T-cell (primary cell): Measurements from ENCODE around the gene PSMD1. TPM values are rescaled to one million over a fixed set of nuclear protein-coding genes. Genes with fewer than 3 reads are reported as not detected.
"Not testable (repeated sequence)": the region's sequence is repeated elsewhere in the genome, so short reads cannot be mapped to it uniquely, and the experiment has no call there.

Experiments used
- ATAC-seq, 4 experiments: fragments of 200-7000 bp in 3 of 4; fragments of 150-1000 bp in 1 of 4; cut with Tn5 transposase; replicated peaks in 1 of 4; 1 replicate in 3 of 4; 2 replicates in 1 of 4; pipeline ENCODE4 v1.10.0; 2021; ENCODE audit warnings: moderate library complexity in 3 of 4, mild to moderate bottlenecking in 2 of 4, moderate number of reproducible peaks in 1 of 4
- CTCF ChIA-PET, 2 donors: fragments of 300-600 bp; sonication (Branson Sonifier 250); formaldehyde crosslinking; loops; one replicate each; lab custom pipeline; 2022; ENCODE audit warnings: antibody characterized with exemption in 2 of 2; lab: Charles Lee
- POLR2A ChIA-PET, 2 donors: fragments of 300-600 bp; sonication (Branson Sonifier 250); formaldehyde crosslinking; loops; one replicate each; lab custom pipeline; 2022; ENCODE audit warnings: antibody characterized with exemption in 2 of 2; lab: Charles Lee
- DNase-seq, 35 experiments: peaks; one replicate each; pipeline versions ENCODE4 v3.0.0 to v3.0.0-alpha.2; 2013 to 2023
- H3K27ac ChIP-seq: one replicate; pipeline ENCODE4 v1.5.1; 2013; ENCODE audit warnings: low read length
- H3K27me3 ChIP-seq, 2 experiments: replicated peaks in 1 of 2; 1 replicate in 1 of 2; 2 replicates in 1 of 2; pipeline versions ENCODE4 v1.6.1 to v1.7.0; 2013; ENCODE audit warnings: low read length in 1 of 2, mixed read lengths in 1 of 2; ENCODE audit not compliant: control insufficient read depth in 2 of 2, insufficient read depth in 2 of 2; ENCODE audit errors: extremely low read depth in 1 of 2
- H3K36me3 ChIP-seq, 2 donors: 1 replicate in 1 of 2; 2 replicates in 1 of 2; pipeline versions ENCODE4 v1.6.1 to v1.7.0; 2013; ENCODE audit warnings: low read length in 1 of 2; ENCODE audit not compliant: control insufficient read depth in 2 of 2, insufficient read depth in 1 of 2; ENCODE audit errors: extremely low read depth in 1 of 2
- H3K4me1 ChIP-seq, 2 experiments: 1 replicate in 1 of 2; 2 replicates in 1 of 2; pipeline versions ENCODE4 v1.6.1 to v1.7.0; 2013; ENCODE audit warnings: low read length in 2 of 2, mixed read lengths in 1 of 2; ENCODE audit not compliant: insufficient read depth in 2 of 2, control insufficient read depth in 1 of 2; ENCODE audit errors: extremely low read depth in 1 of 2
- H3K4me3 ChIP-seq, 2 donors: 1 replicate in 1 of 2; 2 replicates in 1 of 2; pipeline versions ENCODE4 v1.5.1 to v1.7.0; 2013; ENCODE audit warnings: mild to moderate bottlenecking in 2 of 2, low read length in 1 of 2, moderate library complexity in 1 of 2; ENCODE audit not compliant: control insufficient read depth in 1 of 2; ENCODE audit errors: extremely low read depth in 1 of 2
- H3K9me3 ChIP-seq: 2 replicates; pipeline ENCODE4 v1.7.0; 2013
- H3K27ac Mint-ChIP-seq, 2 donors: one replicate each; pipeline ENCODE4 v1.8.0; 2020 to 2021; ENCODE audit warnings: mild to moderate bottlenecking in 2 of 2, mixed read lengths in 2 of 2
- H3K27me3 Mint-ChIP-seq, 2 donors: one replicate each; pipeline ENCODE4 v1.8.0; 2021 to 2022; ENCODE audit warnings: mixed read lengths in 2 of 2
- H3K36me3 Mint-ChIP-seq: one replicate; pipeline ENCODE4 v1.8.0; 2021; ENCODE audit warnings: mixed read lengths
- H3K4me1 Mint-ChIP-seq, 3 donors: one replicate each; pipeline ENCODE4 v1.8.0; 2020 to 2022; ENCODE audit warnings: mixed read lengths in 3 of 3, mild to moderate bottlenecking in 1 of 3
- H3K4me3 Mint-ChIP-seq, 3 donors: one replicate each; pipeline ENCODE4 v1.8.0; 2020 to 2022; ENCODE audit warnings: mild to moderate bottlenecking in 3 of 3, mixed read lengths in 3 of 3, moderate library complexity in 3 of 3
- H3K9me3 Mint-ChIP-seq, 3 donors: one replicate each; pipeline ENCODE4 v1.8.0; 2020 to 2022; ENCODE audit warnings: mixed read lengths in 3 of 3
- WGBS: methylation state at CpG from one replicate; pipeline ENCODE4 v1.1.5; 2013; ENCODE audit warnings: missing lambda C conversion rate; ENCODE audit not compliant: insufficient coverage; 5-methylcytosine and 5-hydroxymethylcytosine counted together
- total RNA-seq, 35 experiments: library from RNA in 6 of 35; stranded (reverse) in 6 of 35; fragments of 120-200 nt in 1 of 35; gene quantifications; one replicate each; pipeline versions ENCODE4 v1.2.1 to v1.2.4 and lab custom pipeline; 2013 to 2026

Gene PSMD1
- total RNA-seq, 5 donors from 2014 or later (not counting 1 experiment from before 2014, with no cell fraction given), result 39.5 to 48.2 (median 46.9) TPM

DNA sequence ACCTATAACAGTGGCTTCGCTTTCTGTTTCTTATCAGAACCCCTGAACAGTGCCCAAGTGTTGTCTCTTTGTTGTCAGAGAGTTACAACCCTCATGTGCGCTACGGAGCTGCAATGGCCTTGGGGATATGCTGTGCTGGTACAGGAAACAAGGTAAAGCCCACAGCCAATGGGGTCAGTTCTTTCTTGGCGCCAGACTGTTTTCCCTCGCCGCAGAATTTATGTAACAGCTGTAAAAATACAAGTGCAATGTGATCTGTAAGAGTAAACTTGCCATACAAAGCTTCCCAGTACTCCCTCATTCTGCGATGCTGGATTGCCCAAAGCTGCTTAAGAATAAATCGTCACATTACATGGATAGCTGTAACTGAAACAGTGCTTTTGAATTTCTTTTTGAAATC lies 82.0 kb downstream of the PSMD1 start:
- no peaks in the 10 kb centered on the region for H3K9me3 ChIP-seq
- ATAC-seq, result no peak
- Mint-ChIP-seq H3K9me3 (no peaks in the 10 kb centered on the region), H3K27ac (no peak overlapping the region), H3K36me3 (peaks cover 15% of the 10 kb centered on the region), H3K4me3 (no peak overlapping the region), H3K4me1 (peaks cover 0 to 3% (median 0%) of the 10 kb centered on the region in 3 donors), H3K27me3 (no peaks in the 10 kb centered on the region)
- H3K4me3 ChIP-seq, result no peak overlapping the region
- H3K36me3 ChIP-seq, result peaks cover 7 to 8% of the 10 kb centered on the region in 2 donors
- no peaks in the 10 kb centered on the region for H3K4me1 ChIP-seq
- 100% methylated on average over 4 of the region's 8 CpGs for WGBS
- ChIA-PET POLR2A (no interaction called here), CTCF (no interaction called here)
- no peak for DNase-seq
- H3K27ac ChIP-seq, result no peak overlapping the region
- no peaks in the 10 kb centered on the region for H3K27me3 ChIP-seq

- peaks cover 17% of the 10 kb centered on the region for H3K36me3 Mint-ChIP-seq
- DNase-seq, result no peak
- no peaks in the 10 kb centered on the region for H3K4me1 Mint-ChIP-seq
- Histone ChIP-seq H3K27ac (no peak overlapping the region), H3K36me3 (peaks cover 7 to 10% of the 10 kb centered on the region in 2 donors), H3K4me3 (no peak overlapping the region), H3K4me1 (no peaks in the 10 kb centered on the region), H3K9me3 (no peaks in the 10 kb centered on the region), H3K27me3 (no peaks in the 10 kb centered on the region)
- ATAC-seq, result no peak
- no peaks in the 10 kb centered on the region for H3K9me3 Mint-ChIP-seq
- no peak overlapping the region for H3K4me3 Mint-ChIP-seq
- H3K27ac Mint-ChIP-seq, result no peak overlapping the region
- ChIA-PET CTCF (interaction anchor here in 1 of 2 donors (0.5 to 0.7 kb wide), 2 partner anchors 16 to 87 kb away, joined by 3 read pairs; no protein-coding TSS in a partner anchor), POLR2A (no interaction called here)
- H3K27me3 Mint-ChIP-seq, result no peaks in the 10 kb centered on the region
Measured at GRCh38 chr2:231139796-231140195, 83.1 kb downstream of the PSMD1 start.

DNA sequence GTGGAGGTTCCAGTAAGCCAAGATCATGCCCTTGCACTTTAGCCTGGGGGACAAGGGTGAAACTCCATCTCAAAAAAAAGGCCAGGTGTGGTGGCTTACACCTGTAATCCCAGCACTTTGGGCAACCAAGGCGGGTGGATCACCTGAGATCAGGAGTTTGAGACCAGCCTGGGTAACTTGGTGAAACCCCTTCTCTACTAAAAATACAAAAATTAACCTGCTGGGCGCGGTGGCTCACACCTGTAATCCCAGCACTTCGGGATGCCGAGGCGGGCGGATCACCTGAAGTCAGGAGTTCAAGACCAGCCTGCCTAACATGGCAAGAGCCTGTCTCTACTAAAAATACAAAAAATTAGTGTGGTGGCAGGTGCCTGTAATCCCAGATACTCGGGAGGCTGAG lies 84.1 kb downstream of the PSMD1 start:
- ATAC-seq, H3K27ac Mint-ChIP-seq, H3K4me3 Mint-ChIP-seq, H3K27me3 Mint-ChIP-seq, H3K9me3 ChIP-seq, DNase-seq, POLR2A ChIA-PET, H3K27ac ChIP-seq, H3K4me1 Mint-ChIP-seq, H3K4me3 ChIP-seq, H3K4me1 ChIP-seq, H3K27me3 ChIP-seq, H3K9me3 Mint-ChIP-seq: not testable (repeated sequence)
- peaks cover 22% of the 10 kb centered on the region for H3K36me3 Mint-ChIP-seq
- no CpG with 5 or more reads among the region's 8 CpGs for WGBS
- CTCF ChIA-PET, result interaction anchor here in 1 of 2 donors (0.7 kb wide), 1 partner anchor 342 kb away, joined by 5 read pairs; no protein-coding TSS in a partner anchor
- peaks cover 7 to 10% of the 10 kb centered on the region in 2 donors for H3K36me3 ChIP-seq

GRCh38 chr2:231144896-231145295 lies 88.2 kb downstream of the PSMD1 start:
- Histone ChIP-seq H3K36me3 (peaks cover 9 to 23% of the 10 kb centered on the region in 2 donors), H3K4me1 (no peaks in the 10 kb centered on the region), H3K27me3 (no peaks in the 10 kb centered on the region), H3K27ac (no peak overlapping the region), H3K9me3 (no peaks in the 10 kb centered on the region), H3K4me3 (no peak overlapping the region)
- H3K27me3 Mint-ChIP-seq, result no peaks in the 10 kb centered on the region
- CTCF ChIA-PET, result no interaction called here
- DNase-seq (no peak), ATAC-seq (no peak)
- H3K9me3 Mint-ChIP-seq, result no peaks in the 10 kb centered on the region
- H3K4me3 Mint-ChIP-seq, result no peak overlapping the region
- no peak overlapping the region for H3K27ac Mint-ChIP-seq
- POLR2A ChIA-PET, result no interaction called here
- no peaks in the 10 kb centered on the region for H3K4me1 Mint-ChIP-seq
- peaks cover 44% of the 10 kb centered on the region for H3K36me3 Mint-ChIP-seq
- no CpG with 5 or more reads among the region's 6 CpGs for WGBS

DNA sequence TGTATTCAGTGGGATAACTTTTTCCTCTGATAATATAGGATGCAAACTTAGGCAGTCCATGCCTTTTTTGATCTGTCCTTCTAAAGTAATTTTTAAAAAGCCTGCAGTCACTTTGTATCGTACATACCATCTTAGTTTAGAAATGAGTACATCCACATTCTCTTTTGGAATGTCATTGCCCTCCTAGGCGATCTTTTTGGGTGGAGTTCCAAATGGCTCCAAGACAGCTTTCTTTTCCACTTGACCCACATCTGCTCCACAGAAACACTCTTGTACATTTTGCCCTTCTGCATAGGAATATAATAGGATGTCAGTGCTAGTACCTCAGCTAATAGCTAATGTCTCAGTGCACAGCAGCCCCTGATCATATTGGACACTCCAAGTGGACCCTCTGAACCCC lies 90.0 kb downstream of the PSMD1 start:
- no peaks in the 10 kb centered on the region for H3K4me1 ChIP-seq
- WGBS, result 100% methylated on average over 1 of the region's 2 CpGs
- H3K27me3 ChIP-seq, result no peaks in the 10 kb centered on the region
- POLR2A ChIA-PET, result no interaction called here
- Mint-ChIP-seq H3K4me1 (no peaks in the 10 kb centered on the region), H3K27ac (no peak overlapping the region), H3K27me3 (no peaks in the 10 kb centered on the region), H3K9me3 (no peaks in the 10 kb centered on the region), H3K36me3 (peaks cover 41% of the 10 kb centered on the region), H3K4me3 (no peak overlapping the region)
- CTCF ChIA-PET, result no interaction called here
- no peak for DNase-seq
- H3K9me3 ChIP-seq, result no peaks in the 10 kb centered on the region
- H3K4me3 ChIP-seq, result no peak overlapping the region
- no peak overlapping the region for H3K27ac ChIP-seq
- peaks cover 4 to 20% of the 10 kb centered on the region in 2 donors for H3K36me3 ChIP-seq
- no peak for ATAC-seq

GRCh38 chr2:231152800-231153557 lies 96.3 kb downstream of the PSMD1 start:
- no peak overlapping the region for H3K27ac ChIP-seq
- no peaks in the 10 kb centered on the region for H3K9me3 ChIP-seq
- ATAC-seq, result no peak
- no peaks in the 10 kb centered on the region for H3K4me1 ChIP-seq
- 91% methylated on average over 3 of the region's 8 CpGs for whole genome bisulfite sequencing
- no peak overlapping the region for H3K4me3 ChIP-seq
- H3K4me3 Mint-ChIP-seq, result no peak overlapping the region
- no peaks in the 10 kb centered on the region for H3K27me3 Mint-ChIP-seq
- POLR2A ChIA-PET, result no interaction called here
- H3K9me3 Mint-ChIP-seq, result no peaks in the 10 kb centered on the region
- no peak for DNase-seq
- no peaks in the 10 kb centered on the region for H3K4me1 Mint-ChIP-seq
- CTCF ChIA-PET, result interaction anchor here in 1 of 2 donors (0.6 kb wide), 1 partner anchor 39 kb away, joined by 4 read pairs; no protein-coding TSS in a partner anchor
- no peak overlapping the region for H3K27ac Mint-ChIP-seq
- peaks cover 31% of the 10 kb centered on the region for H3K36me3 Mint-ChIP-seq
- peaks cover 0 to 34% of the 10 kb centered on the region in 2 donors for H3K36me3 ChIP-seq
- no peaks in the 10 kb centered on the region for H3K27me3 ChIP-seq
